Left cardiac atrium (tissue), 4 donors: Measurements from ENCODE around the gene RIC8B. TPM values are rescaled to one million over a fixed set of nuclear protein-coding genes. Genes with fewer than 3 reads are reported as not detected.
"Not testable (repeated sequence)": the region's sequence is repeated elsewhere in the genome, so short reads cannot be mapped to it uniquely, and the experiment has no call there.

Source experiments
- ATAC-seq, 2 donors: fragments of 200-7000 bp; cut with Tn5 transposase; one replicate each; pipeline ENCODE4 v1.9.1; 2020; ENCODE audit warnings: mild to moderate bottlenecking in 2 of 2, moderate library complexity in 2 of 2
- DNase-seq: peaks from one replicate; pipeline ENCODE4 v3.0.0-alpha.2; 2020
- intact Hi-C, 2 donors: fragments of 100-400 bp; cut with DNase I; formaldehyde crosslinking; loops; one replicate each; pipeline versions ENCODE4 v1.14.1 to v1.15.1; 2022 to 2023
- total RNA-seq, 2 donors: library from RNA; stranded (reverse); fragmentation: NEBNext Ultra II Directional; extraction: Animal tissue kit (Norgen Biotek cat#: 25700); gene quantifications; one replicate each; pipeline ENCODE4 v1.2.1, GENCODE V29; 2021
- donor health status: DM: no; HTN: yes; CAD: no.
- donor health status: DM: no; HTN: yes; CAD: no; lungs with severe emphysema.
- donor health status: DM: yes; HTN: yes; CAD: no.
- donor health status: Dilated cardiomyopathy.

The RIC8B gene
- total RNA-seq, 2 donors from 2014 or later: 16.0 to 21.5 TPM

- ATAC-seq (no peak), DNase-seq (no peak)
- intact Hi-C loops: loop anchor here in 1 of 2 donors (5.0 kb wide), 1 partner anchor 533 kb away; no protein-coding TSS in a partner anchor
Measured at GRCh38 chr12:106914796-106915634, 140.5 kb downstream of the RIC8B start.

DNA sequence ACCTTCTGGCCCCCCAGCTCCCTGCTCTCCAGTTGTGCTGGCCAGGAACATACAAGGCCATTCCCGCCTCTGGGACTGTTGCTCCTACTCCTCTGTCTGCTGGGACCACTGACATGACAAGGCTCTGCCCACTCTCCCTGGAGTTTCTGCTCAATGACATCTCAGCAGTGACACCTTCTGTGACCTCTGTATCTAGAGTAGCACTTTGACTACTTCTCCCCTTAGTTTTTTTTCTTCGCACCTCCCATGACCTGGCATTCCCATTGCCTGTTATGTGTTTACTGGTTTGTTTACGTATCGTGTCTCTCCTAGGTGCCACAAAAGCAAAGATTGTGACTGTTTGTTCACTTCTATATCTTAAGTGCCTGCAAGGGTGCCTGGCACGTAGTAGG, 141.1 kb downstream of the RIC8B start:
- intact Hi-C loops: loop anchor here in 1 of 2 donors (5.0 kb wide), 1 partner anchor 533 kb away; no protein-coding TSS in a partner anchor
- no peak for DNase-seq
- no peak for ATAC-seq

GRCh38 chr12:106917503-106917902, 143.0 kb downstream of the RIC8B start:
- DNase-seq: peak; percentile 45
- ATAC-seq: no peak
- intact Hi-C loops: loop anchor here in 1 of 2 donors (5.0 kb wide), 1 partner anchor 535 kb away; no protein-coding TSS in a partner anchor

- intact Hi-C loops: loop anchor here (2.0 to 5.0 kb wide), 2 partner anchors 532 to 536 kb away; no protein-coding TSS in a partner anchor
- DNase-seq (no peak), ATAC-seq (no peak)
Measured at GRCh38 chr12:106918746-106919145, 144.3 kb downstream of the RIC8B start.

GRCh38 chr12:106919910-106920544, 145.5 kb downstream of the RIC8B start:
- intact Hi-C loops: loop anchor here (2.0 to 5.0 kb wide), 2 partner anchors 533 to 538 kb away; no protein-coding TSS in a partner anchor
- ATAC-seq (peak in 1 of 2 donors; percentile 40), DNase-seq (no peak)

DNA sequence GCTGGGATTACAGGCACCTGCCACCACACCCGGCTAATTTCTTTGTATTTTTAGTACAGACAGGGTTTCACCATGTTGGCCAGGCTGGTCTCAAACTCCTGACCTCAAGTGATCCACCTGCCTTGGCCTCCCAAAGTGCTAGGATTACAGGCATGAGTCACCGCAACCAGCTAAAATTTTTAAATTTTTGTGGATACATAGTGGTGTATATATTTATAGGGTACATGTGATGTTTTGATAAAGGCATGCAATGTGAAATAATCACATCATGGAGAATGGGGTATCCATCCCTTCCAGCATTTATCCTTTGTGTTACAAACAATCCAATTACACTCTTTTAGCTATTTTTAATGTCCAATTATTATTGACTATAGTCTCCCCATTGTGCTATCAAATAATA, 147.5 kb downstream of the RIC8B start:
- DNase-seq, ATAC-seq, intact Hi-C loops: not testable (repeated sequence)

GRCh38 chr12:106923594-106923993, 149.1 kb downstream of the RIC8B start:
- intact Hi-C loops, ATAC-seq, DNase-seq: not testable (repeated sequence)

- DNase-seq: no peak
- peak; percentile 49 to 67 for ATAC-seq
- intact Hi-C loops: no loop called here
Measured at GRCh38 chr12:106924268-106924861, 149.9 kb downstream of the RIC8B start.

DNA sequence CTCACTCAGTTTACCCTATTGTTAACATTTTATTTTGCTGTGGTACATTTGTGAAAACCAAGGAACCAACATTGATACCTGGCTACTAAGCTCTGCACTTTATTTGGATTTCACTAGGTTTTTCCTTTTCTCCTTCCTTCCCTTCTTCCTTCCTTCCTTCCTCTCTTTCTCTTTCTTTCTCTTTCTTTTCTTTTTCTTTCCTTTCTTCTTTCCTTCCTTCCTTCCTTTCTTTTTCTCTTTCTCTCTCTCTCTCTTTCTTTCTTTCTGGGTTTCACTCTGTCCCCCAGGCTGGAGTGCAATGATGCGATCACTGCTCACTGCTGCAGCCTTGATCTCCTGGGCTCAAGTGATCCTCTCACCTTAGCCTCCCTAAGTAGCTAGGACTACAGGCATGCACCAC, 152.2 kb downstream of the RIC8B start:
- ATAC-seq (no peak), DNase-seq (no peak)
- intact Hi-C loops: no loop called here

DNA sequence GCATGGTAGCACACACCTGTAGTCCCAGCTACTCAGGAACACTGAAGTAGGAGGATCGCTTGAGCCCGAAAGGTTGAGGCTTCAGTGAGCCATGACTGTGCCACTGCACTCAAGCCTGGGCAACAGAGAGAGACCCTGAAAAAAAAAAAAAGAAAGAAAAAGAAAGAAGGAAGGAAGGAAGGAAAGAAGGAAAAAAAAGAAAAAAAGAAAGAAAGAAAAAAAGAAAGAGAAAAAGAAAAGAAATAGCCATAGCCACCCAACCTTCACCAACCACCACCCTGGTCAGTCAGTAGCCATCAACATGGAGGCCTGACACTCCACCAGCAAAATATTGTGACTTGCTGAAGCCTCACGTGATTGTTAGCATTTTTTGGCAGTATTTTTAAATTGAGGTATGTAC, 159.8 kb downstream of the RIC8B start:
- ATAC-seq (no peak), DNase-seq (no peak)
- intact Hi-C loops: no loop called here

Other genes with a start within 250 kb of the RIC8B start
- not detected for gene RFX4, start 191.7 kb upstream of the RIC8B start, total RNA-seq
- gene TMEM263, start 181.2 kb downstream of the RIC8B start, total RNA-seq: 10 to 100 TPM; 38.3 to 49.7 TPM
- gene MTERF2, start 212.5 kb downstream of the RIC8B start, total RNA-seq: 10 to 100 TPM; 21.2 to 25.2 TPM